ENCODE results near the gene SLC16A4. TPM values are rescaled to one million over a fixed set of nuclear protein-coding genes. Genes with fewer than 3 reads are reported as not detected.
"Not testable (repeated sequence)": the region's sequence is repeated elsewhere in the genome, so short reads cannot be mapped to it uniquely, and the experiment has no call there.

Gene SLC16A4
- total RNA-seq, 2 experiments from 2014 or later, result 0.27 TPM; not detected in 1

DNA sequence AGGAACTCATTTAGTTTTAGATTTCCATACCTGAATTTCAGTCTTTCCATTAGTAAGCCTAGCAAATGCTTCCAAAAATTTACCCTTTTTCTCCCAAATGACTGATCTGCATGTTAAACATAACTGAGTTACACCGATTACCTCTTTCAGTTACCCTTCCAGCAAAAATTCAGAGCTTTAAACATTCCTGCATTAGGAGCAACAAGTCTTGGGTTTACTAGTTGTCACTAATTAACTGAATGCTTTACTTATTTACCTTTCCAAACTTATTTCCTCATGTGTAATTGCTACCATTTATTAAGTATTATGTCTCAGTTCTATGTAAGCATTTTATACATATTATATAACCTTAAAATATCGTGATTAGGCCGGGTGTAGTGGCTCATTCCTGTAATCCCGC lies 13.6 kb upstream of the SLC16A4 start:
- Mint-ChIP-seq H3K36me3 (ENCODE audit: low read depth) (peaks cover 34% of the 10 kb centered on the region), H3K9me3 (no peaks in the 10 kb centered on the region), H3K4me1 (peaks cover 21% of the 10 kb centered on the region), H3K27me3 (no peaks in the 10 kb centered on the region), H3K27ac (no peak overlapping the region), H3K4me3 (no peak overlapping the region)
- CTCF ChIA-PET, result interaction anchor here (0.9 kb wide), 1 partner anchor 56 kb away, joined by 3 read pairs; no protein-coding TSS in a partner anchor
- DNase-seq, result no peak
- POLR2A ChIA-PET, result no interaction called here

DNA sequence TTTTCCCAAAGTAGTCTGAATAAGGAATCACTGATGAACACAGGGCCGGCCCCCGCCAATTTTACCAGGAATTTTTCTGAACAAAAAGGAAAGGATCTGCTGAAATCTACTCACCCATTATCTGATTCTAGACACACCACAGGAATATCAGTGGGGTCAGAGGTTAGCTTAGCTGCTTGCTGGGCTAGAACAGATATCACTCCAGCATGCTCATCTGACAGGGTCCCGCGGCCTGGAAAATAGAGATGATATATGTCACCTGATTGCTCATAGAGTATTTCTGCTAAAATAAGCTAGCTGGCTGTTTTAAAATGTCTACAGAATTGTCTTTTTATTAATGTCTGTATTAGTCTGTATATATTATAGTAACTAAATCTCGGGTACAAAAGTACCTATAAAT lies 13.0 kb upstream of the SLC16A4 start:
- Mint-ChIP-seq H3K27ac (no peak overlapping the region), H3K4me1 (peaks cover 18% of the 10 kb centered on the region)
- CTCF ChIA-PET, result interaction anchor here (0.7 to 0.9 kb wide), 3 partner anchors 13 to 668 kb away, joined by 3 read pairs; no protein-coding TSS in a partner anchor

DNA sequence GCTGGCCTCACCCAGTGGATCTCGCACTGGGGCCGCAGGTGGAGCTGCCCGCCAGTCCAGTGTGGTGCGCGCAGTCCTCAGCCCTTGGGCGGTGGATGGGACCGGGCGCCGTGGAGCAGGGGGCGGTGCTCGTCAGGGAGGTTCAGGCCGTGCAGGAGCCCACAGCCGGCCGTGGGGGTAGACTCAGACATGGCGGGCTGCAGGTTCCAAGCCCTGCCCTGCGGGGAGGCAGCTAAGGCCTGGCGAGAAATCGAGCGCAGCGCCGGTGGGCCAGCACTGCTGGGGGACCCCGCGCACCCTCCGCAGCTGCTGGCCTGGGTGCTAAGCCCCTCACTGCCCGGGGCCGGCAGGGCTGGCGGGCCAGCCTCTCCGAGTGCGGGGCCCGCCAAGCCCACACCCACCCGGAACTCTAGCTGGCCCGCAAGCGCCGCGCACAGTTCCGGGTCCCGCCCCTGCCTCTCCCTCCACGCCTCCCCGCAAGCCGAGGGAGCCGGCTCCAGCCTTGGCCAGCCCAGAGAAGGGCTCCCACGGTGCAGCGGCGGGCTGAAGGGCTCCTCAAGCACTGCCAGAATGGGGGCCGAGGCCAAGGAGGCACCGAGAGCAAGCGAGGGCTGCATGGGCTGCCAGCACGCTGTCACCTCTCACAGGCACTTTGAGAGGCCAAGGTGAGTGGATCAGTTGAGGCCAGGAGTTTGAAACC lies 5.6 kb upstream of the SLC16A4 start:
- H3K4me1 Mint-ChIP-seq, POLR2A ChIA-PET, DNase-seq, H3K9me3 Mint-ChIP-seq, H3K27ac Mint-ChIP-seq, H3K4me3 Mint-ChIP-seq, H3K27me3 Mint-ChIP-seq: not testable (repeated sequence)
- peaks cover 34% of the 10 kb centered on the region for H3K36me3 Mint-ChIP-seq (ENCODE audit: low read depth)
- CTCF ChIA-PET, result interaction anchor here (0.8 to 1.6 kb wide), 3 partner anchors 16 to 100 kb away, joined by 3 to 4 read pairs (median 3); no protein-coding TSS in a partner anchor

More for the DNA sequence above, 13.0 kb upstream of the SLC16A4 start:
- Mint-ChIP-seq H3K4me3 (no peak overlapping the region), H3K36me3 (ENCODE audit: low read depth) (peaks cover 34% of the 10 kb centered on the region), H3K9me3 (no peaks in the 10 kb centered on the region), H3K27me3 (no peaks in the 10 kb centered on the region)
- POLR2A ChIA-PET, result interaction anchor here (0.6 kb wide), 1 partner anchor 55 kb away, joined by 6 read pairs; no protein-coding TSS in a partner anchor
- no peak for DNase-seq

DNA sequence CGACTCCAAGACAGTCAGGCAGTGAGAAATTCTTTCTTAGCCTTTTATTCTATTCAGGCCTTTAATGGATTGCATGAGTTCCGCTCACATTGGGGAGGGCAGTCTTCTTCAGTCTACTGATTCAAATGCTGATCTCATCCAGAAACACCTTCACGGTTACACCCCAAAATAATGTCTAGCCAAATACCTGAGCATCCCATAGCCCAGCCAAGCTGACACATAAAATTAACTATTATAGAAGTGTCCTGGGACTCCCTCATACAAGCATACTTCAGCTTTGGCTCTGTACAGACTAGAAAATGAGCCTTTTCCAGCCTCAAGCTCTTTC lies 3.6 kb upstream of the SLC16A4 start:
- Mint-ChIP-seq H3K4me3 (no peak overlapping the region), H3K27ac (no peak overlapping the region), H3K27me3 (no peaks in the 10 kb centered on the region), H3K4me1 (peaks cover 9% of the 10 kb centered on the region), H3K9me3 (peaks cover 5% of the 10 kb centered on the region), H3K36me3 (ENCODE audit: low read depth) (peaks cover 20% of the 10 kb centered on the region)
- ChIA-PET CTCF (interaction anchor here (1.6 kb wide), 2 partner anchors 14 to 102 kb away, joined by 4 to 6 read pairs; no protein-coding TSS in a partner anchor), POLR2A (no interaction called here)
- no peak for DNase-seq

DNA sequence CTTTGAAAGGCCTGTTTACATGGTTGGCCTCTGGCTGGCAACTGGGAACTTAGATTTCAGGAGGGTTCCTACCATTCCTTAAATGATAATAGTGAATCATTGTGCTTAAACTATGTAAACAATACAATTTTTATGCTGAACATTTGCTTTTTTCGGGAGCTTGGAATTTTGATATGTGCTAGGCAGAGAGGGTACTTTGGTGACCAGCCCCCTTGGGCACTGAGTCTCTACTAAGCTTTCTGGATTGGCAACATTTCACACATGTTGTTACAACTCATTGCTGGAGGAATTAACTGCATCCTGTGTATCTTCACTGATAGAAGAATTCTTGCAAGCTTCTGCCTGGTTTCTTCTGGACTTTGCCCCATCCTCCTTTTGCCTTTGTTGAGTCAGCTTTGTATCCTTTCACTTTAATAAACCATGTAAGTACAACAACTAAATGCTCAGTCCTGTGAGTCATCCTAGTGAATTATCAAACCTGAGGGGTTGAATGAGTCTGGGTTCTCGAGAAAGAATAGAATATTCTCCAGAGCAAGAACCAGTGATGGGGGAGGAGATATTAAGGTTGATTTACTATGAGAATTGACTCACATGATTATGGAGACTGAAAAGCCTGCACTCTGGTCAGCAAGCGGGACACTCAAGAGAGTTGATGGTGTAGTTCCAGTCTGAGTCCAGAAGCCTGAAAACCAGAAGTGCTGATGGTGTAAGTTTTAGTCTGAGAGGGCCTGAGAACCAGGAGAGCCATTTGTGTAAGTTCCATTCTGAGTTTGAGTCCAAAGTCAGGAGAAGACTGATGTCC lies 3.1 kb upstream of the SLC16A4 start:
- Mint-ChIP-seq H3K9me3 (peaks cover 5% of the 10 kb centered on the region), H3K4me1 (peaks cover 9% of the 10 kb centered on the region), H3K27me3 (no peaks in the 10 kb centered on the region), H3K4me3 (no peak overlapping the region), H3K27ac (no peak overlapping the region), H3K36me3 (ENCODE audit: low read depth) (peaks cover 20% of the 10 kb centered on the region)
- CTCF ChIA-PET, result interaction anchor here (1.2 to 1.6 kb wide), 2 partner anchors 15 to 37 kb away, joined by 3 to 6 read pairs; no protein-coding TSS in a partner anchor
- DNase-seq, result no peak
- POLR2A ChIA-PET, result no interaction called here

DNA sequence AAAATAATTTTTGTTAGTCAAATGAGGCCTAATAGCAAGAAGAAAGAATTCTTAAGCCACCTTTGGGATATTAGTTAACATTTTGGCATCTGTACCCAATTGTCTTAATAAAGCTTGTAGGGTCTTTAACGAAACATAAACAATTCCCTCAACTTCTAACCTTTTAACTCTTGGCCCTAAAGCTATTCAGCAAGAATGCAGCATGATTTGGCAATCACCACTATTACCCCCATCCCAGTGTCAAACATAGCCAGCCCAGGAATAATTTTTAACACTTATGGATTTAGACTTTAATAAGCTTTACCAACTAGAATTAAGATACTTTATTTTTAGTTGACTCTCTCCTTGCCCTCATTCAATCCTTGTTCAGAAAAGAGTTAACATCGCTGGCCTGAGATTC lies 2.5 kb upstream of the SLC16A4 start:
- DNase-seq, result no peak
- H3K36me3 Mint-ChIP-seq (ENCODE audit: low read depth), result peaks cover 19% of the 10 kb centered on the region

DNA sequence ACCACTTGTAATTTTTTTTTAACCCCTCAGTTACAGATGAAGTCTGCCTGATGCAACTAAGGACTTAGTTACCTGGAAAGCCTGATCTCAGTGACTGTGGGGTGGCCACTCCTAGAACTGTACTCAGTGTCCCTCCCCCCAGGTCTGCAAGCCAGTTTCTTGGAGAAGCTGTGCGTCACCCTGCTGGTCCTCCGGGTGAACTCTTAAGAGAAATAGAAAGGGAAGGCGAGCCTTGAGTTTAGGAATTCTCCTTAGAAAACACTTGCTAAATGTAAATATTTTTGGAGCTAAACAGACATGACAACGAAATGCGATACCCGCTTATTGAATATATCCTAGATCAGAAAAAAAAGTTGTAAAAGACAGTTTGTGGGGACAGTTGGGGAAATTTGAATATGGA lies 730 bp downstream of the SLC16A4 start:
- Mint-ChIP-seq H3K36me3 (ENCODE audit: low read depth) (peaks cover 9% of the 10 kb centered on the region), H3K27ac (no peak overlapping the region), H3K9me3 (no peaks in the 10 kb centered on the region), H3K4me3 (no peak overlapping the region), H3K4me1 (peaks cover 8% of the 10 kb centered on the region), H3K27me3 (no peaks in the 10 kb centered on the region)
- no peak for DNase-seq
- POLR2A ChIA-PET, result no interaction called here
- CTCF ChIA-PET, result no interaction called here

More for the DNA sequence above, 2.5 kb upstream of the SLC16A4 start:
- Mint-ChIP-seq H3K27me3 (no peaks in the 10 kb centered on the region), H3K4me3 (no peak overlapping the region), H3K4me1 (peaks cover 9% of the 10 kb centered on the region), H3K27ac (no peak overlapping the region), H3K9me3 (peaks cover 5% of the 10 kb centered on the region)
- POLR2A ChIA-PET, result no interaction called here
- CTCF ChIA-PET, result interaction anchor here (1.2 to 1.6 kb wide), 2 partner anchors 16 to 36 kb away, joined by 3 to 6 read pairs; no protein-coding TSS in a partner anchor

DNA sequence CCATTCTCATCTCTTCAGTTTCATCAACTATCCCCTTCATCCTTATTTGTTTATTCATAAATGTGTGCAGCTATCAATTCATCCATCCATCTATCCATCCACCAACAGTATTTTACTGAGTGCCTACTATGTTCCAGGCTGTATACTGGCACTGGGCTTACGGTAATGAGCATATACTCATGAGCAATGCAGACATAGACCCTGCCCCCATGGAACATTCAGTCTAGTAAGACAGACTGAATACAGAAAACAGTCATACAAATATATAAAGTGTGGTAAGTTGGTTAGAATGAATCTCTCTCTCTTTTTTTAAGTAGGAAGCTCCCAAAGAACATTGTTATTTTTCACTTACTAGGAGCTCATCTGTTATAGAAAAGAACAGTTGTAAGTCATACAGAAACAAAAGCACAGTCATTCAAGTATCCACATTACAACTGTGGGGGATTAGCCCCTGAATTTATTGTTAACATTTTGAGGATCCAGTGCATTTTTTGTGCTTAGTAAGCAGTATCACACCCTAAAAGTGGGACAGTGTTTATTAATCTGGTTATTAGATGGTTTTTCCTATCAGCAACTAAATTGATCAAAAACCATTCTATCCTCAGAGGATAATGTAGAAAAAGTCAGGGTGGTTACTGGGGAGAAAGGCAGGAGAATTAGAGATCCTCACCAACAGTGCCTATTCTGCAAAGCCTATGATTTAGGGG lies 3.6 kb downstream of the SLC16A4 start:
- no peak overlapping the region for H3K27ac Mint-ChIP-seq
- H3K4me1 Mint-ChIP-seq, result peaks cover 29% of the 10 kb centered on the region
- no peaks in the 10 kb centered on the region for H3K9me3 Mint-ChIP-seq
- peaks cover 14% of the 10 kb centered on the region for H3K36me3 Mint-ChIP-seq (ENCODE audit: low read depth)
- no peaks in the 10 kb centered on the region for H3K27me3 Mint-ChIP-seq
- no peak overlapping the region for H3K4me3 Mint-ChIP-seq
- CTCF ChIA-PET, result interaction anchor here (0.7 to 1.7 kb wide), 7 partner anchors 12 to 49 kb away, joined by 3 to 6 read pairs (median 4); no protein-coding TSS in a partner anchor
- POLR2A ChIA-PET, result interaction anchor here (0.6 kb wide), 1 partner anchor 45 kb away, joined by 5 read pairs; no protein-coding TSS in a partner anchor
- no peak for DNase-seq

DNA sequence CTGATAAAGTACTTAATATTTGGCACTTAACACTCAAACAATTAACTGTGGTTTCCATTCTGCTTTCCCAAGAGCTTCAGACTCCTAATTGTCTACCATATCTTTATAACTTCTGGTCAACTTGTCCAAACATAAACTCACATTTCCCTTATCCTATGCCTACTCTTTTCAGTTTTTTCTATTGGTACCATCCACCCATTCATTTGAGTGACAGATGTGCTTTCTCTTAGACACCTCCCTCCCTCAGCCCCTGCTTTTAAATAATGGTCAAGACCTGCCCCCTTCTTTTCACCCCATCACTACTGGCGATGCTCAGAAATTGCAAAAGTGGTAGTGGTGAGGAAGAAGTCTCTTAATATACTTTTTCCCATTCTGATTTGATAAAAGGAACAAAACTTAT lies 5.5 kb downstream of the SLC16A4 start:
- no peaks in the 10 kb centered on the region for H3K27me3 Mint-ChIP-seq
- CTCF ChIA-PET, result interaction anchor here (1.6 kb wide), 1 partner anchor 73 kb away, joined by 3 read pairs; no protein-coding TSS in a partner anchor
- peaks cover 21% of the 10 kb centered on the region for H3K36me3 Mint-ChIP-seq (ENCODE audit: low read depth)
- H3K9me3 Mint-ChIP-seq, result no peaks in the 10 kb centered on the region
- H3K4me3 Mint-ChIP-seq, result no peak overlapping the region
- H3K4me1 Mint-ChIP-seq, result peaks cover 26% of the 10 kb centered on the region
- POLR2A ChIA-PET, result no interaction called here
- DNase-seq, result no peak
- H3K27ac Mint-ChIP-seq, result no peak overlapping the region

DNA sequence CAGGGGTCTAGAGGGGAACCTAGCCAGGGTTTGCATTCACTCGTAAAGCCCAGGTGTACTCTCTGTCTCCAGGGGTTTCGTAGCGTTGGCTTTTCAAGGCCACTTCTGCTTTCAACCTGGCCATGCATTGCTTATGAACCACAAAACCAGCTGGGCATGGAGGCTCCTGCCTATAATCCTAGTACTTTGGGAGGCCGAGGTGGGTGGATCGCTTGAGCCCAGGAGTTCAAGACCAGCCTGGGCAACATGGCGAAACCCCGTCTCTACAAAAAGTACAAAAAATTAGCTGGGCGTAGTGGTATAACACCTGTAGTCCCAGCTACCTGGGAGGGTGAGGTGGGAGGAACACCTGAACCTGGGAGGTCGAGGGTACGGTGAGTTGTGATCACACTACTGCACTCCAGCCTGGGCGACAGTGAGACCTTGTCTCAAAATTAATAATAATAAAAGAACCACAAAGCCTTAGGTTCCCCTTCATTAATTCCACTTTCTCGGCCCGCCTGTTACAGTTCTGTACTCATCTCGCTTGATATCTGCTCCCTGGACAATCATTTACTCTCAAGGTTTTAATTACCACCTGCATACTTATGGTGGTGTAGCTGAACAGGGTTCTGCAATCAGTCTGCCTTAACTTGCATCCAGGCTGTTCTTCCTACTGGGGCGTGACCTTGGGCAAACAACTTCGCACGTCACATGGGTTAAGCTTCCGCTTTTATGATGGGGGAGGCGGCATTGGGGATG lies 6.1 kb downstream of the SLC16A4 start:
- Mint-ChIP-seq H3K4me3 (no peak overlapping the region), H3K27ac (peak overlapping the region; percentile 88), H3K27me3 (no peaks in the 10 kb centered on the region), H3K4me1 (peaks cover 26% of the 10 kb centered on the region), H3K9me3 (no peaks in the 10 kb centered on the region), H3K36me3 (ENCODE audit: low read depth) (peaks cover 26% of the 10 kb centered on the region)
- POLR2A ChIA-PET, result no interaction called here
- CTCF ChIA-PET, result interaction anchor here (1.6 kb wide), 1 partner anchor 72 kb away, joined by 3 read pairs; no protein-coding TSS in a partner anchor
- DNase-seq, result no peak

DNA sequence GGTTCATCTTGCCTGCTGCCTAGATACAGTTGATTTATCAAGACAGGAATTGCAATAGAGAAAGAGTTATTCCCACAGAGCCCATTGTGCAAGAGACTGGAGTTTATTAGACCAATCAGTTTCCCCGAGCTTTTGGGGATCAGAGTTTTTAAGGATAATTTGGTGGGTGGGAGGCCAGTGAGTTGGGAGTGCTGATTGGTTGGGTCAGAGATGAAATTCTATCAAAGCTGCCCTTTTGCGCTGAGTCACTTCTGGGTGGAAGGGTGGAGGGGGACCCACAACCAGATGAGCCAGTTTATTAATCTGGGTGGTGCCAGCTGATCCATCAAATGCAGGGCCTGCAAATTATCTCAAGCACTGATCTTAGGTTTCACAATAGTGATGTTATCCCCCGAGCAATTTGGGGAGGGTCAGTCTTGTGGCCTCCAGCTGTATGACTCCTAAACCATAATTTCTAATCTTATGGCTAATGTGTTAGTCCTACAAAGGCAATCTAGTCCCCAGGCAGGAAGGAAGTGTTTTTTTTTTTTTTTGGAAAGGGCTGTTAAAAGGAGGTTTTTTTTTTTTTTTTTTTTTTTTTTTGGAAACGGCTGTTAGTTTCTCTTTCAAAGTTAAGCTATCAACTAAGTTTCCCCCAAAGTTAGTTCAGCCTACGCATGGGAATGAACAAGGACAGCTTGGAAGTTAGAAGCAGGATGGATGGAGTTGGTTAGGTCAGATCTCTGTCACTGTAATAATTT lies 7.4 kb downstream of the SLC16A4 start:
- ChIA-PET CTCF (interaction anchor here (0.6 to 1.0 kb wide), 3 partner anchors 28 to 176 kb away, joined by 3 read pairs; no protein-coding TSS in a partner anchor), POLR2A (interaction anchor here (0.6 kb wide), 1 partner anchor 38 kb away, joined by 4 read pairs; no protein-coding TSS in a partner anchor)
- peaks cover 35% of the 10 kb centered on the region for H3K36me3 Mint-ChIP-seq (ENCODE audit: low read depth)
- no peaks in the 10 kb centered on the region for H3K27me3 Mint-ChIP-seq
- DNase-seq, result peak; percentile 10
- no peaks in the 10 kb centered on the region for H3K9me3 Mint-ChIP-seq
- H3K4me1 Mint-ChIP-seq, result peaks cover 26% of the 10 kb centered on the region
- peak overlapping the region; percentile 60 for H3K4me3 Mint-ChIP-seq
- H3K27ac Mint-ChIP-seq, result peak overlapping the region; percentile 88

Measured in activated CD4-positive, alpha-beta T cell treated with anti-CD3 and anti-CD28 coated beads, Interleukin-2, amount 10 ng/mL, durations not matched to agents 7 days and 5 days (primary cell).